ENCODE results near the gene SKA2. TPM values are rescaled to one million over a fixed set of nuclear protein-coding genes. Genes with fewer than 3 reads are reported as not detected.

SKA2 gene, protein sequence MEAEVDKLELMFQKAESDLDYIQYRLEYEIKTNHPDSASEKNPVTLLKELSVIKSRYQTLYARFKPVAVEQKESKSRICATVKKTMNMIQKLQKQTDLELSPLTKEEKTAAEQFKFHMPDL
- 10 to 100 TPM; 41.2 to 65.3 (median 46.8) TPM for total RNA-seq

DNA sequence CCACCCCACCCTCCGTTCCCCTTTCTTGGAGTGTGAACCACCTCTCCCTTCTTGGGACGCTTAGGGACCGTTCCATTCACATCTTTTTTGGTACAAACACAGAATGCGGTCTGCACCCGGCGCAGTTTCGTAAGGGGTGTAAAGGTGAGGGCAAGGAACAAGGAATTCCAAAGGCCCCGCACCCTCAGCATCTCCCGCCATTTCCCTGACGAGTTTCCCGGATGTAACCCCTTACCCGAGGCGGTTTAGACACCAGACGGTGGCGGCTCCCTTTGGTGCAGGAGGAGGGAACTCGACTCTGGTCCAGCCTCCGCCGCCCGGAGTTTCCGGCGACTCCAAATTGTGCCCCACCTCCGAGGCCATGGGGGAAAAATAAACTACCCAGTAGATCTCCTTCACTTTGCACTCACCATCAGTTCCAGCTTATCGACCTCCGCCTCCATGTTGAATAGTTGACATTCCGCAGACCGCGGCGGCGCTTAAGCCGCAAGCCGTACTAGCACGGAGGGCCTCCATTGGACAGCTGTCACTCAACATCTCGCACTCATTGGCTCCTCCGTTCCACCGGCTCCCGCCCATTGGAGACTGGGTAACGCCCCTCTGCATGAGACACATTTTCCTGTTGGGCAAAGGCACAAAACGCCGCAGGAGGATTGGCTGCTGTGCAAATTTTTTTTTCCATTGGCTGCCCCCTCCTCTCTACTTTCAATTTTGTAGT, at the start of gene SKA2:
Gene SKA2 (minus strand): TSS at position 466 of the 718 bp plus-strand sequence. CDS start 23 bp downstream, at position 443.
- no peaks in the 10 kb centered on the region for H3K9me3 ChIP-seq
- H3K27ac ChIP-seq = peak within 1 kb of the TSS; percentile 2 to 81 (median 80)
- peak within 1 kb of the TSS; percentile 24 to 52 (median 43) for H3K4me3 ChIP-seq (replicated peaks in 1 of 3)
- no peaks in the 10 kb centered on the region for H3K36me3 ChIP-seq
- intact Hi-C loops (cut with DNase I) = loop anchor here (10.0 kb wide), 1 partner anchor 50 kb away; the partner anchor contains the start of gene TRIM37
- H3K4me1 ChIP-seq = peaks cover 19 to 22% of the 10 kb centered on the region in 2 donors
- peak in 1 of 2 donors; percentile 65 for TF ChIP-seq POLR2A (IDR thresholded peaks at IDR 0.05)
- TF ChIP-seq, protein P1, sequence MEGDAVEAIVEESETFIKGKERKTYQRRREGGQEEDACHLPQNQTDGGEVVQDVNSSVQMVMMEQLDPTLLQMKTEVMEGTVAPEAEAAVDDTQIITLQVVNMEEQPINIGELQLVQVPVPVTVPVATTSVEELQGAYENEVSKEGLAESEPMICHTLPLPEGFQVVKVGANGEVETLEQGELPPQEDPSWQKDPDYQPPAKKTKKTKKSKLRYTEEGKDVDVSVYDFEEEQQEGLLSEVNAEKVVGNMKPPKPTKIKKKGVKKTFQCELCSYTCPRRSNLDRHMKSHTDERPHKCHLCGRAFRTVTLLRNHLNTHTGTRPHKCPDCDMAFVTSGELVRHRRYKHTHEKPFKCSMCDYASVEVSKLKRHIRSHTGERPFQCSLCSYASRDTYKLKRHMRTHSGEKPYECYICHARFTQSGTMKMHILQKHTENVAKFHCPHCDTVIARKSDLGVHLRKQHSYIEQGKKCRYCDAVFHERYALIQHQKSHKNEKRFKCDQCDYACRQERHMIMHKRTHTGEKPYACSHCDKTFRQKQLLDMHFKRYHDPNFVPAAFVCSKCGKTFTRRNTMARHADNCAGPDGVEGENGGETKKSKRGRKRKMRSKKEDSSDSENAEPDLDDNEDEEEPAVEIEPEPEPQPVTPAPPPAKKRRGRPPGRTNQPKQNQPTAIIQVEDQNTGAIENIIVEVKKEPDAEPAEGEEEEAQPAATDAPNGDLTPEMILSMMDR (IDR thresholded peaks at IDR 0.05) = peak in 1 of 6 experiments; percentile 9
- no peaks in the 10 kb centered on the region for H3K27me3 ChIP-seq
- DNase-seq = peak; percentile 98
- WGBS, 2 donors = 0% methylated on average over 24 to 36 of the region's 39 CpGs

DNA sequence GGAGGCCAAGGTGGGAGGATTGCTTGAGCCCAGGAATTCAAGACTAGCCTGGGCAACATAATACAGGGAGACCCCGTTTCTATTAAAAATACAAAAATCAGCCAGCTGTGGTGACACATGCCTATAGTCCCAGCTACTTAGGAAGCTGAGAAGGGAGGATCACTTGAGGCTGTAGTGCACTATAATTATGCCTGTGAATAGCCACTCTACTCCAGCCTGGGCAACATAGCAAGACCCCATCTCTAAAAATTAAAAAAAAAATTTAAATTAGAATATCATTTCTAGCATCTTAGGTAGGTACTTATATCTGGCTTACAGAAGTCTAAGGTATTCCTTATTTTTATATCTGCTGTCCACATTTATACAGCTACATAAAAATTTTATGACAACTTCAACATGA, 47.3 kb upstream of the SKA2 start:
- WGBS, 2 donors = 91 to 92% methylated on average over 1 of the region's 1 CpG
- Histone ChIP-seq H3K36me3 (no peaks in the 10 kb centered on the region), H3K4me3 (replicated peaks in 1 of 3) (no peak overlapping the region), H3K27ac (no peak overlapping the region), H3K9me3 (no peaks in the 10 kb centered on the region), H3K27me3 (no peaks in the 10 kb centered on the region), H3K4me1 (no peaks in the 10 kb centered on the region)
- intact Hi-C loops (cut with DNase I) = no loop called here
- TF ChIP-seq, protein P1 (IDR thresholded peaks at IDR 0.05) = no peak
- TF ChIP-seq POLR2A (IDR thresholded peaks at IDR 0.05) = no peak
- no peak for DNase-seq

DNA sequence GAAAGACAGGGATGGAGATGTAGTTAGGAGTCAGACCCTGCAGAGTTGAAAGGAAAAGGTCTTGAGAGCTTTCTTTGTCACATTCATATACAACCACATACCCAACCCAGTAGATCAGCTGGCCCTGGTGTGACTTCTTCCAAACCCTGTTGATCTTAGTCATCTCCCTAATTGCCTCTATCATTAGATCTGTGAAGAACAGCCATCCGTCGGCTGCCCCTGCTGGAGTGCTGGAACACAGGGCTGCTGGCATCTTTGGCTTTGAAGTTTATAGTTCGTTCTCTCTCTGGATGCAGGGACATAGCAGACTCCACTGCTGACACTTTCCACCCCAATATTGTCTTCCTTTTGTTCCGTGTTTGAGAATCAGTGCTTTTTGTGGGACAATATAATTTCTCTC, 44.4 kb upstream of the SKA2 start:
- no peak for TF ChIP-seq POLR2A (IDR thresholded peaks at IDR 0.05)
- TF ChIP-seq, protein P1 (IDR thresholded peaks at IDR 0.05) = no peak

DNA sequence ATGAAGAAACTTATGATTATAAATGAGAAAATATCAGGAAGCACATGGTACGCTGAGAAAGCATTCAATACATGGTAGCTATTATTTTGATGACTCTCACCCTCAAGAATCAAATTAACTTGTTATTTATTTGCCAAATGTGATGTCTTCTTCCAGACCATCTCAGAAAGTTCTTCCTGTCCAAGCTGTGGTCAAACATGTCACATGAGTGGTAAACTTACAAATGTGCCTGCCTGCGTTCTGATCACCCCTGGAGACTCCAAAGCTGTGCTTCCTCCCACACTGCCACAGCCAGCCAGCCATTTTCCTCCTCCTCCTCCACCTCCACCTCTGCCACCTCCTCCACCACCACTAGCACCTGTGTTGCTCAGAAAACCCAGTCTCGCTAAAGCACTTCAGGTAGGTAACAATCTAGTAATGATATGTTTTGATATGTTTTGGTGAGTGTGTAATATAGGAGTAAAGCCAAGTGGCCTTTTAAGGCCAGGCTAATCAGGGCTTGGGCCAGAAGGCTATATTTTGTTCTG, 38.4 kb upstream of the SKA2 start:
- Histone ChIP-seq H3K36me3 (no peaks in the 10 kb centered on the region), H3K4me3 (replicated peaks in 1 of 3) (no peak overlapping the region), H3K27me3 (no peaks in the 10 kb centered on the region), H3K4me1 (no peaks in the 10 kb centered on the region), H3K9me3 (no peaks in the 10 kb centered on the region), H3K27ac (no peak overlapping the region)
- intact Hi-C loops (cut with DNase I) = no loop called here
- DNase-seq = no peak
- TF ChIP-seq, protein P1 (IDR thresholded peaks at IDR 0.05) = no peak
- WGBS, 2 donors = 92 to 98% methylated on average over 3 of the region's 3 CpGs

More for the DNA sequence above, 44.4 kb upstream of the SKA2 start:
- Histone ChIP-seq H3K4me1 (no peaks in the 10 kb centered on the region), H3K27ac (no peak overlapping the region), H3K36me3 (no peaks in the 10 kb centered on the region), H3K9me3 (no peaks in the 10 kb centered on the region), H3K4me3 (replicated peaks in 1 of 3) (no peak overlapping the region), H3K27me3 (no peaks in the 10 kb centered on the region)
- intact Hi-C loops (cut with DNase I) = no loop called here
- WGBS, 2 donors = 91 to 95% methylated on average over 4 of the region's 4 CpGs
- no peak for DNase-seq

DNA sequence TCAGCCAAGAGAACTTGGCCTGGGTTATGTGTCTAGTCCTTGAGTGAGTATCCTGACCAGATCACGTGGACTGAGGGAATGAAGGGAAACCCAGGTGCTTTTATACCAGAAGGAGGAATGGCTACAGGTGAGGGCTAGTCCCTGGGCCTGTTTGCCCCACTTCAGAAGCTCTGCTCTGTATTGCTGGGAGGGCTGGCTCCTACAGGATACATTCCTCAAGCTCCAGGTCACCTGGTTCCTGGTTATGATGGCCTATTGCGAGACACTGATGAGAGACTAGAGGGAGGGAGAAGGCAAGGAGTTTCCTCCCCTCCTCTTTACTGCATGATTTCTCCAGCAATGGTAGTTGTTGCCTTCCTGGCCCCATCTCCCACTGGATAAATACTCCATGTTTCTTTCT, 35.8 kb upstream of the SKA2 start:
- WGBS, 2 donors = 83 to 92% methylated on average over 2 of the region's 2 CpGs
- DNase-seq = no peak
- H3K9me3 ChIP-seq = no peaks in the 10 kb centered on the region
- H3K27ac ChIP-seq = no peak overlapping the region
- H3K27me3 ChIP-seq = no peaks in the 10 kb centered on the region
- H3K4me3 ChIP-seq (replicated peaks in 1 of 3) = no peak overlapping the region
- H3K36me3 ChIP-seq = no peaks in the 10 kb centered on the region
- intact Hi-C loops (cut with DNase I) = no loop called here
- no peaks in the 10 kb centered on the region for H3K4me1 ChIP-seq
- TF ChIP-seq POLR2A (IDR thresholded peaks at IDR 0.05) = no peak
